HG03354 (cell line): ENCODE data around the gene TBX20.

ENCODE experiments used
- ATAC-seq: cut with Tn5 transposase; IDR thresholded peaks from one replicate; pipeline ENCODE4 v1.9.1; 2021; ENCODE audit warnings: mild to moderate bottlenecking; ENCODE audit not compliant: unreplicated experiment, poor library complexity, severe bottlenecking

The TBX20 gene, protein sequence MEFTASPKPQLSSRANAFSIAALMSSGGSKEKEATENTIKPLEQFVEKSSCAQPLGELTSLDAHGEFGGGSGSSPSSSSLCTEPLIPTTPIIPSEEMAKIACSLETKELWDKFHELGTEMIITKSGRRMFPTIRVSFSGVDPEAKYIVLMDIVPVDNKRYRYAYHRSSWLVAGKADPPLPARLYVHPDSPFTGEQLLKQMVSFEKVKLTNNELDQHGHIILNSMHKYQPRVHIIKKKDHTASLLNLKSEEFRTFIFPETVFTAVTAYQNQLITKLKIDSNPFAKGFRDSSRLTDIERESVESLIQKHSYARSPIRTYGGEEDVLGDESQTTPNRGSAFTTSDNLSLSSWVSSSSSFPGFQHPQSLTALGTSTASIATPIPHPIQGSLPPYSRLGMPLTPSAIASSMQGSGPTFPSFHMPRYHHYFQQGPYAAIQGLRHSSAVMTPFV

DNA sequence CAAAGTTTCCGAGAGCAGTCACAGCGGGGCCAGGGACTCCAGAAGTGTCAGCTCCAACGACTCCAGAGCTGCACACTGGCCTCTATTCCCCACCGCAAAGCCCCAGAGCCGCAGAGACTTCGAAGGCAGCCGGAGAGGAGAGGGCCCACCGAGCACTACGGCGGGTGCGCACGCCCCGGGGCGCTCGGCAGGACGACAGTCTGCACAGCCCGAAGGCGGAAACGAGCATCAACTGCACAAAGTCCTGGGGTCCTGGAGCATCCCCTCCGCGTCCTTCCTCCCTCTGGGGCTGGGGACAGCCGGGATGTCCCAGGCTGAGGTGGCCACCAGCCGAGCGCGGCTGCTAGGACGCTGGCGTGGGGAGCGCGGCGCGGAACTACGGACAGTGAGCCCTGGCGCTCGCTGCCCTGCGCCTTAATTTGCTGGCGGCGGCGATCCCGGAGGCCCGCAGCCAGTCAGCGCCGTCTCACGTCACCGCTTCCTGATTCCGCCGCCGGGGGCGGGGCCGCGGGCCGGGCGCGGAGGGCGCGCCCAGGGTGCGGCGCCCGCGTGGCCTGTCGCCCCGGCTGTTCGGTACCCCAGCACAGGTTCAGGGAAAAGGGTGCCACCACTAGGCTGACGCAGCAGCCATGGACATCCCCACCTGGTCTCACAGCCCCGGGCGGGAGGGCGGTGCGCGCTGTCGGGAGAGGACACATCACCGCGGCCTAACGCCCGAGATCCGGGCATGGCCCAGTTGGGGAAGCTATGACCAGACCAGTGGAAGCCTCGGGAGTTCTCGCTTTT is at the start of gene TBX20:
Gene TBX20 (minus strand): TSS at position 391 of the 786 bp plus-strand sequence. CDS start 480 bp downstream, outside the sequence.
- ATAC-seq: peak; percentile 65

DNA sequence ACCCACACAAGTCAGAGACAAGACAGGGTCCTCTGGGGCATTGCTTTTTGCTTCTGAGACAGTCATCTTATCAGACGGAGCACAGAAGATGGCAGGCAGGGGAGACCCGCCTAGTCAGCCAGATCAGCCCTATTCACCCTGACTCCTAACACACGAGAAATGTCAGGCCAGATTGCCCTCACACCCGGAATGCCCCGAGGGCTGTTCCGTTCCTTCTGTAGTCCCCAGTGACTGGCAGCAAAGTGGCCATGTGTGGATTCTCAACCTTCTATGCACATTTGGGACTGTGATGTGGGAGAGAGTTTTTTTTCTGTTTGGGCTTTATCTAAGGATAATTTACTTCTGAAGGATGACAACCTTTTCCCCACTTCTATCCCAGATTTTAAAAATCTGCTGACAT is 35.5 kb upstream of the TBX20 start:
- no peak for ATAC-seq

DNA sequence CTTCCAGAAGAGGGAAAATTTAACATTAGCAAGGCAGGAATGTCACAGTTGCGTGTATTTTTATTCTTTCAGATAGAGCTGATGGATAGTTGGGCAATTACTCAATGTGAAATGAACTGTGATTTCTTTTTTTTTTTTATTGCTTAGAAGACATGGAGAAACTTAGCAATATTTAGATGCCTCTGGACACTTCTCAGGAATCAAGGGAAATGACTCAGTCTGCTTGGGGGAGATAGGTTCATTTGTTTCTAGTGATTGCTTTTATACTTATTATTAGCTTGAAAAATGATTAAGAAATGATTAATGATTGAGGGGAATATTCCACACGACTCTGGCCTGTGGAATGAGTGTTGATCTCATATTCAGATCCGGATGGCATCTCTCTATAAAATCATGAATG is 33.1 kb upstream of the TBX20 start:
- no peak for ATAC-seq

DNA sequence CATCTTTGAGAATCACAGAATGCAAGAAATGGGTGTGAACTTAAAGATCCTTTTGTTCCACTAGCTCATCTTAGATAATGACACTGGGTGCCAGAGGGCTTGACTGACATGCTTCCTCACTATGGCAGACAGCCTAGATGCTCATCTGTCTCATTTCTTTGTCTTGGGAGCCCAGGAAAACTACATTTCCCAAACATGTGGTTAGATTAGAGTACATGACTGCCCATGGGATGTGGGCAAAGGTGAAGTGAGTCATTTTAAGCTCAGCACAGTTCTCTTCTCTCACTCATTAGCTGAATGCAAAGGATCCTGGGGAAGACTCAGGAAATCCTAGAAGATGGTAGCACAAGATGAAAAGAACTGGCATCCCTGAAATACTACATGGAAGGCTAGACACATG is 32.5 kb upstream of the TBX20 start:
- ATAC-seq: no peak

DNA sequence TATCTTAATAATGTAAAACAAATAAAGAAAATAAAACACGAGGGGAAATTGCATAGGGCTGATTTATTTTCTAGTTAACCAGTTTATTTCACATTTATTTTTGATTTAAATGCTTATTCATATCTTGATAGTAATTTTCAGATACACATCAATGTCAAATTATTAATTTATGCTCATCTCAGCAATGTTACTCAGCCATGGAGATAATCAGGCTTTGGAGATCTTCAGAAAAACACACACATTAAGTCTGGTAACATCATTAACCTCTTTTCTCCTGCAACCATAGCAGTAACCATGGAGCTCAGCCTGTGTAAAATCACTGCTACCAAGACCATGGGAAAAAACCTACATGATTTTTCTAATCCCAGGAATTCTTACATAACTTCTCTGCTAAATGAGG is 31.9 kb upstream of the TBX20 start:
- no peak for ATAC-seq

DNA sequence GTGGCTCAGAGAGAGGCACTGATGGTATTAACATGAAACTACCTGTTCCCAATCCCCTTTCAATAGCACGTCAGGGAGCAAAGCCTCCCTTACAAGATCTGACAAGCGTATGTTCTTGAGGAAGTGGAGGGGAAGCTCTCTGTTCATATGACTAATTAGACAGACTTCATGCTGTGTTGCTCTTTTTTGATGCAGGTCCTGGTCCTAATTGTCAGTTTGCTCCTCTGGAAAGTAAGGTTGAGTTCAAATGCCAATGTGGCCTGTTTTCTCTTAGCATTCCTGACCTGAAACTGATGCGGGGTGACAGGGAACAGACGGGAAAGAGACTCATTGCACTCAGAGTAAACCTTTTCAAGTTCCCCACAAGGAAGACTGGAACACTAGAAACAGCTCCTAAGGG is 27.0 kb upstream of the TBX20 start:
- no peak for ATAC-seq

DNA sequence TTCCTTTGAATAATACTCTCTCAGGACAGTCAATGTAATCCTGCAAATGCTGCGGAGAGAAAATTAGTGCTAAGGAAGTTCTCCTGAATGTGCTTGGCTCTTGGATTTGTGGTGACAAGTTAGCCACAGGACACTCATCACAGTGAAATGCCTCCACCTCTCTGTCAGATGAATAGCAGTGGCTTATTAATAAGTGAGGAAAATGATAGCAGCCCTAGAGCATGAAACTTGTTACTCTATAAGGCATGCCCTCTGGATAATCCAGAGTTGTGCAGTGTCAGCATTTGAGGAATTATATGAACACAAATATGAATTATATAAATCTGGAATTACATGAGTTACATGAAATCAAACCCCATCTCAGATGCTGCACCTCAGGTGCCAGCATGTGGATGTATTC is 23.5 kb upstream of the TBX20 start:
- ATAC-seq: no peak

DNA sequence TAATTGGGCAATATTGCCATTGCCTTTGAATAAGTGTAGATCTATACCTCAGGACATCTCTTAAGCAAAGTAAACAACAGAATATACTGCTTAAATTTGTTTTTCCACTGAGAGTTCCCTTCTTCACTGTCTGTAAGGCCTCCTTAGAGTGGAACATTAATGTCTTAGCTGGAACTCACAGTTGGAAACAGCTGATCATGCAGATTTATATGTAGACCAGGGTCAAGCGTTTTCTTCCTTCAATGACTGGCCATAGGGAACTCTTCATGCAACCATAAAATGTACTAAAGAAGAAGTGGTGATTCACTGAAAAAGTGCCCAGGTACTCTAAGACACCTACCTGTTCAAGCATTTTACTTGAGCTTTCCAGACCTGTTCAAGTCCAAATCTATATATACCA is 18.3 kb upstream of the TBX20 start:
- ATAC-seq: no peak

DNA sequence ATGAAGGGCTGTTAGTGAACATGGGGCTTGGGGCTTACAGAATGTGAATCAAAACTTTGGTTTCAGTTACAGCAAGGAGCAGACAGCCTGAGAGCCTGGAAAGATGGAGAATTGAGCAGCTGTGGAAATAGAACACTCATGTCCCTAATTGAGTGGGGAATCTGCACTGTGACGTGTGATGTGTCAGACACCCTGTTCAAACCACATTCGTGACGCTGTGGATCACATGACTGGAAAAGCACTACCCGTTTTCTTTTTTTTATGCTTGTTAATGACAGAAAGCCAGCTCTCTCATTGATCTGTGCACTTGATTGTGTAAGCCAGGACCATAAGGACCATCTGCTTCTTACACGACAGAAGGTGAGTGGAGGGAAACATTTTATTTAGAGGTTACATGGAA is 15.1 kb upstream of the TBX20 start:
- no peak for ATAC-seq

DNA sequence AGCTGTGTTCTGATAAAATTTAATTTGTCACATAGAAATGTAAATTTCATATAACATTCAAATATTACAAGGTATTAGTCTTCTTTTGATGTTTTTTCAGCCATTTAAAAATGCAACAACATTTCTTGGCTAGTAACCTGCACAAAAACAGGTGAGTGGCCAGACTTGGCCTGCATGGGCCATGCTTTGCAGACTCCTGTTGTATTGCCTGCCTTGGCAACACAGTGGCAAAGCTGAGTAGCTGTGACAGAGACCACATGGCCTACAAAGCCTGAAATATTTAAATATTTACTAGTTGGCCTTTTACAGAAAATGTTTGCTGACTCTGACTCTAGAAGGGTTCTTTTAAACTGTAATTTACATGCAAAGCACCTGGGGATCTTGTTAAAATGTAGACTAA is 13.5 kb upstream of the TBX20 start:
- ATAC-seq: no peak

DNA sequence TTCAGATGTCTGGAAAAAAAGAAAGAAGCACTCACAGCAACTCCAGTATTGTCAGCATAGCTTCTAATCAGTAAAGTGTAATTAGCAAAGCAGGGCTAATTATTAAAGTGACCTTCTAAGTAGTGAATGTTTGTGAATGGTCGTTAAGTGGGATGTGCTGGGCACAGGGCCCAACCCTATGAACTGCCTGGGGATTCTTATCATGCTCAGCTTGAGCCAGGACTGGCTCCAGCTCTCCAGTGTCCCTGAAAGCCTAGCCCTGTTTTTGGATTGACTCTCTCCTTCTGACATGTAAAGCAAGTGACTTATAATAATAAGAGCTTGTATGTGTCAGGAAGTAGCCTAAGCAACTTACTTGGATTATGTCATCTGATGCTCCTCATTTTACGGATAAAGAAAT is 9.5 kb upstream of the TBX20 start:
- ATAC-seq: no peak

DNA sequence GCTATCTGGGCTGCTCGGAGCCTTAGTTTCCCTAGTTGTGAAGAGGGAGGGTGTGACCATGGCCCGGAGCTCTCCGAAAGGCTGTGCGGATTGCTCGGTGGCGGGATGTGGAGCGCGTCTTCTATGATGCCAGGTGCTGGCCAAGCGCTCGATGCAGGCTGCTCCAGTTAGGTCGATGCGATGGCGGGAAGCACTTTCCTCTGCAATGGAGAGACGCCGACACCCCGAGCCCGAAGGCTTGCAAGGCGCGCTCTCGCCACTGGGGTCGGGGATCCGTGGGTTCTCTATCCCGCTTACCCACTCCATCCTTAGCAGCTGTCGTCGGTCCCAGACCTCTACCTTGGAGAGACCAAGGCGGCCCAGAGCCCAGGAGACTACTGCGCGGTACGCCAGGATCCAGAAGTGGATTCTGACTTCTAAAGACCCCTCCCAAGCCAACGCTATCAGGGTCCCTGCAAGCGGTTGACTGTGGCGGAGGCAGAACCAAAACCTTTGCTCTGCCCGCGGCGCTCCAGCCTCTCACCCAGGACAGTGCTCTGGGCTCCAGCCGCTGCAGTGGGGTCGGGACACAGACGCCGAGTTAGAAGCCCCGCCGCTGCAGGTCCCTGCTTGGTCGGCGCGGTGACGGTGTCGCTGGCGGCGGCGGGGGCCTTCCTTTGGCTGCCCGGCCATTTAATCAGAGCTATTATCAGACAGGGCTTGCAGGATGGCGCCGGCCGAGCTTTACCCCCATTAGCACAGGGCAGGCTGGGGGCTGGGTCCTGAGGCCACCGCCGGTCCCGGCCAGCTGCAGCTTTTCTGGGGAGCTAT is 7.8 kb upstream of the TBX20 start:
- ATAC-seq: no peak

DNA sequence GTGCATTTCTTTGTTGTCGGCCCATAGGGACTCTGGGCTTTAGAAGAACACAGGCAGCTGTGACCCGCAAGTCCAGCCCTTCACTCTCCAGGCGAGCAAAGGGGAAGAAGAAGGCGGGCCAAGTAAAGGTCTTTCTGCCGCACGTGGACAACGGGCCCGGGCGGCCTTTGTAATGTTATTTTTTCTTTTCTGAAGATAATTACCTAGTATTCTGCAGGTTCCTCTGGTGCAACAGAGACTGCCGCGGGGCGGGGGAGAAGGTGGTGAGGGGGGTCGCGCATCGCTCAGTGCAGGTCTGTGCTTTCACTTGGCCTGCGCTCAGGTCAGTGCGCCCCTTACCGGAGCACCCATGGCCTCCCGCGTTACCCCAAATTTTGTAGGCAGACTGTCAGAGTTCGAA is 7.1 kb upstream of the TBX20 start:
- ATAC-seq: no peak

DNA sequence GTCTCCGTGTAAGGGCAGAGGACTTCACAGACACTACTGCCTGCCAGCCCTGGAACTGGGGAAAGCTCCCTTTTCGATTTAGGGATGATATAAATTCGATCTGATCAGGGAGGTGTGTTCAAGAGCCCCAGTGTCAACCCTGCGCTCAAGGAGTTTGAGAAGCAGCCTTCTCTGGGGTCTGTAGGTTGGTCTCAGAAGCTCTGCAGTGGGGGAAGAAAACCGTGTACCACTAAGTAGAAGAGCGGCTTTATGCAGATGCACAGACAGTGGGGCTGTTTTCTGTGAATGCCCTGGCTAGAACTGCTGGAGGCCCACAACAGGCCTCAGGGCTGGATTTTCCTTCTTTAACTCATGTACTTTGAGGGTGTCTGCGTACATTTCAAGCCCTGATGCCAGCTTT is 6.3 kb upstream of the TBX20 start:
- ATAC-seq: no peak

DNA sequence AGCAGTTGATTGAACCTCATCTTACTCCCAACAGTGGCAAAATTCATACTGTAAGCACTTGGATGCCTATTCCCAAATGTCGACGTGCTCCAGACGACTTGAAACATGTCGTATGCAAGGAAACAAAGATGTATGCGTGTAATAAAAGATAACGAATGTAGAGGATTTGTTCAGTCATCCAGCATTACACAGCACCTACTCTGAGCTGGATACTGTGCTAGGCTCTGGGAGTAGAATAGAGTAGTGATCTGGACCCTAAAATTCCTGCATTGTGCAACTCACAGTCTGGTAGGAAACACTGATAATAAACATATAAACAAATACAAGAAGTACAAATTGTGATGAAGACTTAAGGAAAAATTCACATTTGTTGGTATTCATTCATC is 5.6 kb upstream of the TBX20 start:
- no peak for ATAC-seq

DNA sequence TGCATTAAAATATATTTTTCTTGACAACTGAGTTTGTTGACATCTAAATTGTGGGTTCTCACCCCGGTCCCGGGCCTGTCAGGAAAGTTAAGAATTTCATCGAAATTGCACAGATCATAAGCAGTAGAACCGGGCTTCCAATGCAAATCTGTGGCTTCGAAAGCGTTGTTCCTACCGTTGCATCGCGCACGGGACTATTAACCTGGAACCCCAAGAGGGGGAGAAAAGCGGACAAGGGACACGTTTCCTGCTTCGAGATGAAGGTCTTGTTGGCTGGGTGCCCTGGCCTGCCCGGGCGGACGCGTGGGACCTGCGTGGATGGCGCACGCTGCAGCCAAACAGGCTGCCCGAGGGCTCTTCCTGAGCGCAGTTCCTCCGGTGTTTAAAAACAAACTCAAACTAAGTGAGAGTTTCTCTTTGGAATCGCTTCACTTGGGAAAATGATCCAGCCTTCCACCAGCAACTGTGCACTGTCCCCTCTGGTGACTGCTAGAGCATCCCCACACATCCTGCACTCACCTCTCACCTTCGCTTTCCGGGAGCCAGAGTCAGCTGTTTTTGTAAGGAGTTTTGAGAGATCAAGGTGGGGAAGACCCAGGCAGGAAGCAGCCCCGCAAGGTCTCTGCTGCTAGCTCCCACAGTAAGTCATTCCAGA is 5.1 kb upstream of the TBX20 start:
- no peak for ATAC-seq

DNA sequence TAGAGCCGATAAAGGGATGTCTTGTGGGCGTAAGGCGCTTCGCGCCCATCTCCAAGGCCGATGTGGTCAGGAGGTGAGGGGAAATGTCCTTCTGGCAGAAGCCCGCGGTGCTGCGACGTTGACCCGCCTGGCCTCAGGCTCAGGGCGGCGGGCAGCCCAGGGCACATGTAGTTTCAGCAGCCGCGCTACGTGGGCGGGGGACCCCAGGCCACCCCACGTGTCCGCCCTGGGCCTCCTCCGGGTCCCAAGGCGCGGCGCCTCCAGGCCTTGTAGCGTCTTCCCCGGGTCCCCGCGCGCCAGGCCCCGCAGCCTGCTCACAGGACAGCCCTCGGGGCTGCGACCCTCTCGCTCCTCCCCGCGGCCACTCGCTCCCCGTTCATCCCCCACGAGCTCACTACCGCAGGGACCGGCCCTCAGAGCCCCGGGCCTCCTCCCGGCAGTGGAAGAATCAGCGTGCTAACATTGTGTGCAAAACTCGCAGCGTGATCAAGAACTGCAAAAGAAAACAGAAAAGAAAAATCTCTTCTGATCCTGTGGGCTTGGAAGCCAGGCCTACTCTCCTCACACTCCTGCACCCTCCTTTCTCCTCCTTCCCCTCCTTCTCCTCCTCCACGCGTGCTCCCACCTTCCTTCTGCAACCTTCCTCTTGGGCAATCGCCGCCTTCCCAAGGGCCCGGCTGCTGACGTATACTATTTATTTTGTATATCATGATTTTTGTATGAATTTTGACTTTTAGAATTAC is 4.4 kb upstream of the TBX20 start:
- no peak for ATAC-seq

DNA sequence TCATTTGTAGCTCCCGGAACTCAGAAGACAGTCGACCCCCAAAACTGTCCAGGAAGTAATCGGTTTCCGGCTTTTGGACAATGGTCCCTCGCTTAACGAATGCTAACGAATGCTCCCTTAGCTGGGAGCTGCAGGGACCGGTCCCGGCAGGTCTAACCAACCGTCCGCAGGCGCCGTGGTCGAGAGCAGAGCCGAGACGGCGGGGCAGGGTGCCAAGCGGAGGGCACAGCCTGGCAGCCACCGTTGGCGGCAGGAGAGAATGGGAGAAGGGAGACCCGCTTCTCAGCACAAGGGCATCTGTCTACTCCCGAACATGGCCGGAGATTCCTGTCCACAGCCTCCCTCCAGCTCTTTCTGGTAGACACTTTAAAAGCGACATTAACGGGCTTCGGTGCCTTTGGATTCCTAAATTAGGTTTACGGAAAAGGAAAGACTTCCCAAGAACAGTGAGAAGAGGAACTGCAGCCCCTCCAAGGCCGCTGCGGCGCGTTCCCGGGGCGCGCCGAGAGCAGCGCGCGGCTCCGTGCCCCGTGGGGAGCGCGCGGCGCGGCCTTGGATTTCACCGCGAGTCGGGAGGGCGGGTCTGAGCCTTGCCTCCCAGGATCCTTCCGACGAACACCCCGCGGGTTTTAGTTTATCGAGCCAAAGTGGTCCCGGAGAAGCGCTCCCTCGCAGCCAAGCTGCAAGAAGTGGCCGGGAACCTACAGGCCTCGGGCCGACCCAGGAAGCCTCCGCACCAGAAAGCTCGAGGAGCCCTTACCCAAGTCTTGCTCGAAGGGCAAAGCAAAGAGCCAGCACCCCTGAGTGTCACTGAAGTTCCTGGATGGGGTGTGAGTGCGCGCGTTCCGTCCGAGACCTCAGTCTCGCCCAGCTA is 3.6 kb upstream of the TBX20 start:
- no peak for ATAC-seq
